Natural killer cell (primary cell): ENCODE measurements around the gene VSIG8. TPM values are rescaled to one million over a fixed set of nuclear protein-coding genes. Genes with fewer than 3 reads are reported as not detected.

Experiments
- ATAC-seq, 3 donors: fragments of 150-1000 bp in 2 of 3; fragments of 200-7000 bp in 1 of 3; cut with Tn5 transposase; 1 replicate in 1 of 3; 2 replicates in 2 of 3; pipeline ENCODE4 v1.10.0; 2021; ENCODE audit warnings: mild to moderate bottlenecking in 2 of 3, moderate library complexity in 2 of 3
- DNase-seq, 2 donors: peaks; one replicate each; pipeline versions ENCODE4 v3.0.0 to v3.0.0-alpha.2; 2013 to 2021; ENCODE audit warnings: mixed read lengths in 1 of 2
- H3K27ac ChIP-seq: one replicate; pipeline ENCODE4 v1.5.1; 2013; ENCODE audit warnings: mild to moderate bottlenecking, low read length
- H3K27me3 ChIP-seq: one replicate; pipeline ENCODE4 v1.6.1; 2013; ENCODE audit warnings: low read length; ENCODE audit not compliant: control insufficient read depth, insufficient read depth
- H3K36me3 ChIP-seq: one replicate; pipeline ENCODE4 v1.6.1; 2013; ENCODE audit warnings: low read length; ENCODE audit not compliant: control insufficient read depth, insufficient read depth
- H3K4me1 ChIP-seq: one replicate; pipeline ENCODE4 v1.6.1; 2013; ENCODE audit warnings: low read length; ENCODE audit not compliant: control insufficient read depth, insufficient read depth
- H3K4me3 ChIP-seq: one replicate; pipeline ENCODE4 v1.5.1; 2013; ENCODE audit warnings: low read length
- H3K9me3 ChIP-seq: one replicate; pipeline ENCODE4 v1.6.1; 2013; ENCODE audit warnings: low read length; ENCODE audit not compliant: control insufficient read depth, insufficient read depth
- H3K27ac Mint-ChIP-seq, 2 donors: one replicate each; pipeline ENCODE4 v1.8.0; 2022; ENCODE audit warnings: mild to moderate bottlenecking in 2 of 2, mixed read lengths in 2 of 2, moderate library complexity in 1 of 2
- H3K27me3 Mint-ChIP-seq, 2 donors: one replicate each; pipeline ENCODE4 v1.8.0; 2022; ENCODE audit warnings: low read depth in 2 of 2, mixed read lengths in 2 of 2
- H3K36me3 Mint-ChIP-seq: one replicate; pipeline ENCODE4 v1.8.0; 2022; ENCODE audit warnings: mixed read lengths
- H3K4me1 Mint-ChIP-seq, 2 donors: one replicate each; pipeline ENCODE4 v1.8.0; 2022; ENCODE audit warnings: mixed read lengths in 2 of 2
- H3K4me3 Mint-ChIP-seq: one replicate; pipeline ENCODE4 v1.8.0; 2022; ENCODE audit warnings: mild to moderate bottlenecking, moderate library complexity, mixed read lengths
- H3K9me3 Mint-ChIP-seq, 2 donors: one replicate each; pipeline ENCODE4 v1.8.0; 2022; ENCODE audit warnings: mixed read lengths in 2 of 2
- WGBS: methylation state at CpG from one replicate; pipeline ENCODE4 v1.1.7; 2013; ENCODE audit warnings: missing lambda C conversion rate; ENCODE audit not compliant: insufficient coverage; 5-methylcytosine and 5-hydroxymethylcytosine counted together
- intact Hi-C: fragments of 100-400 bp; cut with micrococcal nuclease; formaldehyde crosslinking; loops from one replicate; pipeline ENCODE4 v1.14.2; 2022
- total RNA-seq, 4 donors: library from RNA; stranded (reverse); fragments of 120-200 nt in 1 of 4; gene quantifications; one replicate each; pipeline versions ENCODE4 v1.2.3 to v1.2.4, GENCODE V29; 2013 to 2022
- TF ChIP-seq, protein P1 (sequence below): fragments of 200-600 bp; IDR thresholded peaks from one replicate; pipeline ENCODE4 v1.8.0; 2022; ENCODE audit warnings: antibody characterized with exemption

VSIG8 gene
- total RNA-seq, 3 donors from 2014 or later (not counting 1 experiment from before 2014, with no cell fraction given): not detected

GRCh38 chr1:159891275-159892157 is 29.1 kb upstream of the VSIG8 start:
- Histone ChIP-seq H3K4me1 (peaks cover 28% of the 10 kb centered on the region), H3K36me3 (no peaks in the 10 kb centered on the region), H3K4me3 (no peak overlapping the region), H3K27ac (no peak overlapping the region), H3K27me3 (no peaks in the 10 kb centered on the region), H3K9me3 (no peaks in the 10 kb centered on the region)
- 34% methylated on average over 6 of the region's 7 CpGs for WGBS
- Mint-ChIP-seq H3K4me1 (peaks cover 21 to 30% of the 10 kb centered on the region in 2 donors), H3K27me3 (peaks cover 0 to 5% of the 10 kb centered on the region in 2 donors), H3K4me3 (no peak overlapping the region), H3K36me3 (no peaks in the 10 kb centered on the region), H3K9me3 (no peaks in the 10 kb centered on the region), H3K27ac (peak overlapping the region; percentile 14 to 37)
- TF ChIP-seq, protein P1, sequence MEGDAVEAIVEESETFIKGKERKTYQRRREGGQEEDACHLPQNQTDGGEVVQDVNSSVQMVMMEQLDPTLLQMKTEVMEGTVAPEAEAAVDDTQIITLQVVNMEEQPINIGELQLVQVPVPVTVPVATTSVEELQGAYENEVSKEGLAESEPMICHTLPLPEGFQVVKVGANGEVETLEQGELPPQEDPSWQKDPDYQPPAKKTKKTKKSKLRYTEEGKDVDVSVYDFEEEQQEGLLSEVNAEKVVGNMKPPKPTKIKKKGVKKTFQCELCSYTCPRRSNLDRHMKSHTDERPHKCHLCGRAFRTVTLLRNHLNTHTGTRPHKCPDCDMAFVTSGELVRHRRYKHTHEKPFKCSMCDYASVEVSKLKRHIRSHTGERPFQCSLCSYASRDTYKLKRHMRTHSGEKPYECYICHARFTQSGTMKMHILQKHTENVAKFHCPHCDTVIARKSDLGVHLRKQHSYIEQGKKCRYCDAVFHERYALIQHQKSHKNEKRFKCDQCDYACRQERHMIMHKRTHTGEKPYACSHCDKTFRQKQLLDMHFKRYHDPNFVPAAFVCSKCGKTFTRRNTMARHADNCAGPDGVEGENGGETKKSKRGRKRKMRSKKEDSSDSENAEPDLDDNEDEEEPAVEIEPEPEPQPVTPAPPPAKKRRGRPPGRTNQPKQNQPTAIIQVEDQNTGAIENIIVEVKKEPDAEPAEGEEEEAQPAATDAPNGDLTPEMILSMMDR: peak; percentile 100
- peak; percentile 96 to 99 (median 97) for ATAC-seq
- intact Hi-C loops: loop anchor here (1.0 kb wide), 3 partner anchors 93 to 730 kb away; partner anchors contain the start of gene DUSP23
- peak; percentile 76 to 90 for DNase-seq

DNA sequence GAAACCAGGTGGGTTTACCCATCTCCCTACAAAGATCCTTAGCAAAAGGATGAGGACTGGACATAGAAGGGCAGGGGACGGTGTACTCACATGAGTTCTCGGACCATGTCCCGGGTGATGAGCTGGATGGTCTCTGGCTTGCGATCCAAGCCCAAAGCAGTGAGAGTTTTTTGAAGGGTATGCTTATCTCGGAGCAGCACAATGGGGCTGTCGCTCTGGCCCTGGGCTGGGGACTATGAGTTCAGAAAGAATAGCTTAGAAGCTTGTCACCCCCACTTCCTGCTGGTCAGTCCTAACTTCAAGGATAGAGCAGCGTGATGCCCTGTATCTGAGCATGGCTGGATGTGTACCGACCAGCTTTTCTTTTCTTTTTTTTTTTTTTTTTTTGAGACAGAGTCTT is 27.9 kb upstream of the VSIG8 start:
- no peaks in the 10 kb centered on the region for H3K9me3 Mint-ChIP-seq
- no peak overlapping the region for H3K4me3 ChIP-seq
- no peaks in the 10 kb centered on the region for H3K36me3 Mint-ChIP-seq
- no peaks in the 10 kb centered on the region for H3K9me3 ChIP-seq
- WGBS: 96% methylated on average over 8 of the region's 8 CpGs
- DNase-seq: no peak
- H3K27me3 ChIP-seq: no peaks in the 10 kb centered on the region
- H3K27ac ChIP-seq: no peak overlapping the region
- peak overlapping the region in 1 of 2 donors; percentile 57 for H3K27ac Mint-ChIP-seq
- intact Hi-C loops: no loop called here
- H3K36me3 ChIP-seq: no peaks in the 10 kb centered on the region
- TF ChIP-seq, protein P1: no peak
- H3K4me1 ChIP-seq: peaks cover 21% of the 10 kb centered on the region
- peaks cover 13 to 23% of the 10 kb centered on the region in 2 donors for H3K4me1 Mint-ChIP-seq
- no peak for ATAC-seq
- no peak overlapping the region for H3K4me3 Mint-ChIP-seq
- peaks cover 0 to 2% of the 10 kb centered on the region in 2 donors for H3K27me3 Mint-ChIP-seq

- H3K4me3 ChIP-seq: no peak overlapping the region
- no peaks in the 10 kb centered on the region for H3K9me3 Mint-ChIP-seq
- peaks cover 0 to 2% of the 10 kb centered on the region in 2 donors for H3K27me3 Mint-ChIP-seq
- peak overlapping the region in 1 of 2 donors; percentile 57 for H3K27ac Mint-ChIP-seq
- H3K4me1 Mint-ChIP-seq: peaks cover 13 to 23% of the 10 kb centered on the region in 2 donors
- DNase-seq (peak in 1 of 2 donors; percentile 27), ATAC-seq (peak; percentile 45 to 70 (median 59))
- intact Hi-C loops: loop anchor here (10.0 kb wide), 1 partner anchor 465 kb away; no protein-coding TSS in a partner anchor
- no peaks in the 10 kb centered on the region for H3K27me3 ChIP-seq
- no peak overlapping the region for H3K27ac ChIP-seq
- no peaks in the 10 kb centered on the region for H3K36me3 Mint-ChIP-seq
- 46% methylated on average over 2 of the region's 2 CpGs for WGBS
- H3K4me1 ChIP-seq: peaks cover 21% of the 10 kb centered on the region
- H3K4me3 Mint-ChIP-seq: no peak overlapping the region
- no peaks in the 10 kb centered on the region for H3K9me3 ChIP-seq
- TF ChIP-seq, protein P1: no peak
- no peaks in the 10 kb centered on the region for H3K36me3 ChIP-seq
Measured at GRCh38 chr1:159889821-159890252, 27.4 kb upstream of the VSIG8 start.
